Activated naive CD8-positive, alpha-beta T cell (primary cell): Measurements from ENCODE around the gene TOLLIP.

Source experiments
- H3K27ac Mint-ChIP-seq: one replicate; pipeline ENCODE4 v1.8.0; 2021; ENCODE audit warnings: mixed read lengths
- H3K27me3 Mint-ChIP-seq: one replicate; pipeline ENCODE4 v1.8.0; 2021; ENCODE audit warnings: mixed read lengths
- H3K36me3 Mint-ChIP-seq: one replicate; pipeline ENCODE4 v1.8.0; 2021; ENCODE audit warnings: mixed read lengths
- H3K4me1 Mint-ChIP-seq: one replicate; pipeline ENCODE4 v1.8.0; 2021; ENCODE audit warnings: low read depth, mixed read lengths
- H3K4me3 Mint-ChIP-seq: one replicate; pipeline ENCODE4 v1.8.0; 2021; ENCODE audit warnings: mild to moderate bottlenecking, mixed read lengths
- H3K9me3 Mint-ChIP-seq: one replicate; pipeline ENCODE4 v1.8.0; 2021; ENCODE audit warnings: low read depth, mixed read lengths

The TOLLIP gene

DNA sequence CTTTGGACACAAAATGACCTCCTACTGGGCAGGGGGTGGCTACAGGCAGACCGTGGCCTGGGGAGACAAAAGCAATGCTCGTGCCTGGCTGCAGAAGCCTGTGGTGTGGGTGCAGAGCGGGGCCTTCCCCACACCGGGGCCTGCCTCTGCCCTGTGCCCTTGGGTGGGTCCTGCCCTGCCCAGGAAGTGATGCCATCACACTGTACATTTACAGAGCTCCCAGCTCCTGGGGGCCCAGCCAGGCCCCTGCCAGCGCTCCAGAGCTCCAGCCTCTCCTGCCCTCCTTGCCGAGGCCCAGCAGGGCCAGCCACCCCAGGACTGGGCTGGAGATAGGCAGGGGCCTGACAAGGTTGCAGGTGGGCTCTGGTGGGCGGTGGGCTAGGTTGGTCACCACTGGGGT is 46.4 kb downstream of the TOLLIP start:
- Mint-ChIP-seq H3K4me1 (peaks cover 11% of the 10 kb centered on the region), H3K27me3 (no peaks in the 10 kb centered on the region), H3K4me3 (peak overlapping the region; percentile 85), H3K9me3 (peaks cover 6% of the 10 kb centered on the region), H3K27ac (peak overlapping the region; percentile 92), H3K36me3 (no peaks in the 10 kb centered on the region)

DNA sequence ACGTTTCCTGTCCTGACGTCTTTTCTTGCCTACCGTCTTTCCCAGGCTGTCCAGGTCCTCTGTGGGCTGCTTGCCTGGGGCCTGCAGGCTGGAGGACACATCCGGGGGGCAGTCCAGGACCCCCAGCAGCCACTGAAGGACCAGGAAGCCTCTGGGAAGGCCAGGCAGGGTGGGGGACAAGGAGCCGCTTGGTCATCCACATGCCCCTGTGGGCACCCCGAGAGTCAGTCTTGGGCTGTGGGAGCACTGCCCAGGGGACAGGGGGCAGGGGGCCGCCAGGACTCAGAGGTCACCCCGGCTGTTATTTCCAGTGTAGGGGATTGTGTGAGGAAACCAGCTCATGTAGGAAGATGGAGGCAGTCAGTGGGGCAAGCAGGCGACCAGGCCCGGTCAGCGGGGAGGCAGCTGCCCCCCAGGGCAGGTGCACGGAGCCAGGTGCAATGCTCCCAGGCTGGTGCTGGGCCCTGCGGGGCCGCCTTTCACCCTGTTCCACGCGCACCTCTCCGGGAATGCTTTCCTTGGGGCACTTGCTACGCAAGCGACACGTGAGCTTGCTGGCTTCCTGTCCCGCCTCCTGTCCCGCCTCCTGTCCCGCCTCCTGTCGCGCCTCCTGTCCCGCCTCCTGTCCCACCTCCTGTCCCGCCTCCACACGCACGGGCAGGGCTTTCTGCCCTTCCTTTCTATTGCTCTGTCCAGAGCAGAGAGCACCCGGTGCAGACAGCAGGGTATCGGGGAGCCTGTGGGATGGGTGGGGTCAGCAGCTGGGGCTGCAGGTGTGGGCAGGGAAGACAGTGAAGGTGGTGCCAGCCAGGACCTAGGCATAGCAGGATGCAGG is 47.0 kb downstream of the TOLLIP start:
- peak overlapping the region; percentile 92 for H3K27ac Mint-ChIP-seq
- peaks cover 11% of the 10 kb centered on the region for H3K4me1 Mint-ChIP-seq
- peaks cover 6% of the 10 kb centered on the region for H3K9me3 Mint-ChIP-seq
- H3K27me3 Mint-ChIP-seq = no peaks in the 10 kb centered on the region
- no peaks in the 10 kb centered on the region for H3K36me3 Mint-ChIP-seq
- H3K4me3 Mint-ChIP-seq = peak overlapping the region; percentile 85

DNA sequence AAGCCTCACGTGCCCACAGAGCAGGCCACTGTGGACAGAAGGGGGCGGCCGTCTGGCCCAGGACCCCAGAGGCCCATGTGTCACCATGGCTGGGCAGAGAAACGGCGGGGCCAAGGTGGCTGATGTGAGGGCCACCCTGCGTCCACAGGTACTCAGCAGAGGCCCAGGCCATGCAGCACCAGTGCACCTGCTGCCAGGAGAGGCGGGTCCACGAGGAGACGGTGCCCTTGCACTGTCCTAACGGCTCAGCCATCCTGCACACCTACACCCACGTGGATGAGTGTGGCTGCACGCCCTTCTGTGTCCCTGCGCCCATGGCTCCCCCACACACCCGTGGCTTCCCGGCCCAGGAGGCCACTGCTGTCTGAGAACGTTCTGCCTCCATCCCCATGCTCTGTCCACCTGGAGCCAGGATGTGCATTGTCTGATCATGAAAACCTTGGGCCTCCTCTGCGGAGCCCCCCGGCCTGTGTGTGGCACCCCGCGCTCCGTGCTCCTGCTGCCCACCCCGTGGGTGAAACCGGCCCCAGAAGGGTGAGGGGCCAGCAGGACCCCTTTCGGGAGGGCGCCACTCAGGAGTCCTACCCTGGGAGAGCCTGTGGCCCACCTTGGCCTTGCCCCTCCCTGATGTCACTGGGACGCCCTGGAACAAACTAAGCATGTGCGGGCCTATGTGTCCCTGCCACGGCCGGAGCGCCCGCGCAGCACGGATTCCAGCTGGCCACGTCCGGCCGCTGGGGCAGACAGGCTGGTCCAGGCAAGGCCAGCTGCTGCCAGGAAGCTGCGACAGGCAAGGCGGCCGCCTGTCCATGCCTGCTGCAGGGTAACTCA is 48.0 kb downstream of the TOLLIP start:
- Mint-ChIP-seq H3K4me3 (peak overlapping the region; percentile 85), H3K9me3 (peaks cover 6% of the 10 kb centered on the region), H3K27ac (no peak overlapping the region), H3K4me1 (peaks cover 11% of the 10 kb centered on the region), H3K27me3 (no peaks in the 10 kb centered on the region), H3K36me3 (no peaks in the 10 kb centered on the region)

DNA sequence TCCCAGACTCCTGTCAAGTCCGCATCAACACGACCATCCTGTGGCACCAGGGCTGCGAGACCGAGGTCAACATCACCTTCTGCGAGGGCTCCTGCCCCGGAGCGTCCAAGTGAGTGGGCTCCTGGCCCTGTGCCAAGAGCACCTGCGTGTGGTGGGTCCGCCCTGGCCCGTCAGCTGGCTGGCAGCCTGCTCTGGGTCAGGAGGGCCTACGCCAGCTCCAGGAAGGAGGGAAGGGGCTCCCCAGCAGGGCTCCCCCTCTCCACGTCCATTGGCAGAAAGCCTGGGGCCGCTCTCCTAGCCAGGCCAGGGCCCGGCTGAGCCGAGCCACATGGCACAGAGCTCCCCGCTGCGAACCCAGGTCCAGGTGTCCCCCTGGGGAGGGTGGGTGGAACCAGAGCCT is 48.8 kb downstream of the TOLLIP start:
- H3K27me3 Mint-ChIP-seq = no peaks in the 10 kb centered on the region
- H3K36me3 Mint-ChIP-seq = no peaks in the 10 kb centered on the region
- H3K4me1 Mint-ChIP-seq = peaks cover 11% of the 10 kb centered on the region
- peaks cover 6% of the 10 kb centered on the region for H3K9me3 Mint-ChIP-seq
- H3K27ac Mint-ChIP-seq = no peak overlapping the region
- no peak overlapping the region for H3K4me3 Mint-ChIP-seq

DNA sequence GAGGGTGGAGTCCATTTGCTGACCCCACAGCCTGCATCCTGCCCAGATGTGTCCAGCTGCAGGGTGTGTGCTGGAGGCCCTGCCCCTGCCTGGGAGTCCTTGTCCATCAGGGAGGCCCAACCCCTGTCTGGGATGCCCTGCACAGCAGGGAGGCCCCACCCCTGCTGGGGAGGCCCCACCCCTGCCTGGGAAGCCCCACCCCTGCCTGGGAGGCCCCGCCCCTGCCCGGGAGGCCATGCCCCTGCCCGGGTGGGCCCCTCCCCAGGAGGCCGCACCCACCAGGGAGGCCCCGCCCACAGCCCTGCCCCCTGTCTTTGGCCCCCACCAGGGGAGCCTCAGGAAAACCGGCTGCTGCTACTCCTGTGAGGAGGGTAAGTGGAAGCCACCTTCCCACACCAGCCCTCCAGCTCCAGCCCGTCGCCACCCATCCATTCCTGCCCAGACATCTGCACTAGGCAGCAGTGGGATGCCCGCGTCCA is 49.4 kb downstream of the TOLLIP start:
- Mint-ChIP-seq H3K36me3 (no peaks in the 10 kb centered on the region), H3K27ac (no peak overlapping the region), H3K27me3 (no peaks in the 10 kb centered on the region), H3K9me3 (peaks cover 2% of the 10 kb centered on the region), H3K4me1 (peaks cover 11% of the 10 kb centered on the region), H3K4me3 (no peak overlapping the region)

DNA sequence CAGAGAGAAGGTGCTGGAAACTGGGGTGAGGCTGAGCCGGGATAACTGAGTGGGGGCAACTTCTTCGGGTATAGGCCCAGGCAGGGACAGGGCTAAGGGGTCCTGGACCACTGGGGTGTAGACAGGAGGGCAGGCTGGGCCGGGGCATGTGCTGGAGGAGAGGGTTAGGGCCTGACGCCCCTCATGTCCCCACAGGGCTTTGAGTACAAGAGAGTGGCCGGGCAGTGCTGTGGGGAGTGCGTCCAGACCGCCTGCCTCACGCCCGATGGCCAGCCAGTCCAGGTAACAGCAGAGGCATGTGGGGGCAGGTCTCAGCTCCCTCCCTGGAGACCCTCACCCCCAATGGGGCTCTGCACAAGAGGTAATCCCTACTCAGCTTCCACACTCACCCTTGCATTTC is 49.9 kb downstream of the TOLLIP start:
- Mint-ChIP-seq H3K27me3 (no peaks in the 10 kb centered on the region), H3K27ac (no peak overlapping the region), H3K9me3 (no peaks in the 10 kb centered on the region), H3K4me3 (no peak overlapping the region), H3K4me1 (peaks cover 10% of the 10 kb centered on the region), H3K36me3 (no peaks in the 10 kb centered on the region)

DNA sequence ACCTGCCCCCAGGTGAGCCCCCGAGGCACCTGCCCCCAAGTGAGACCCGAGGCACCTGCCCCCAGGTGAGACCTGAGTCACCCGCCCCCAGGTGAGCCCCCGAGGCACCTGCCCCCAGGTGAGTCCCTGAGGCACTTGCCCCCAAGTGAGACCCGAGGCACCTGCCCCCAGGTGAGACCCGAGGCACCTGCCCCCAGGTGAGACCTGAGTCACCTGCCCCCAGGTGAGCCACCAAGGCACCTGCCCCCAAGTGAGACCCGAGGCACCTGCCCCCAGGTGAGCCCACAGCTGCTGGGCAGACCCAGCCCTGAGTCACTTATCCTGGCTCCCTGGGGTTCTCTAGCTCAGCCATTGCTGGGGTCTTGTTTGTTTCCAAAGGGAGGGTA is 50.4 kb downstream of the TOLLIP start:
- H3K4me1 Mint-ChIP-seq = peaks cover 5% of the 10 kb centered on the region
- no peaks in the 10 kb centered on the region for H3K9me3 Mint-ChIP-seq
- no peak overlapping the region for H3K27ac Mint-ChIP-seq
- H3K4me3 Mint-ChIP-seq = no peak overlapping the region
- no peaks in the 10 kb centered on the region for H3K27me3 Mint-ChIP-seq
- H3K36me3 Mint-ChIP-seq = no peaks in the 10 kb centered on the region

DNA sequence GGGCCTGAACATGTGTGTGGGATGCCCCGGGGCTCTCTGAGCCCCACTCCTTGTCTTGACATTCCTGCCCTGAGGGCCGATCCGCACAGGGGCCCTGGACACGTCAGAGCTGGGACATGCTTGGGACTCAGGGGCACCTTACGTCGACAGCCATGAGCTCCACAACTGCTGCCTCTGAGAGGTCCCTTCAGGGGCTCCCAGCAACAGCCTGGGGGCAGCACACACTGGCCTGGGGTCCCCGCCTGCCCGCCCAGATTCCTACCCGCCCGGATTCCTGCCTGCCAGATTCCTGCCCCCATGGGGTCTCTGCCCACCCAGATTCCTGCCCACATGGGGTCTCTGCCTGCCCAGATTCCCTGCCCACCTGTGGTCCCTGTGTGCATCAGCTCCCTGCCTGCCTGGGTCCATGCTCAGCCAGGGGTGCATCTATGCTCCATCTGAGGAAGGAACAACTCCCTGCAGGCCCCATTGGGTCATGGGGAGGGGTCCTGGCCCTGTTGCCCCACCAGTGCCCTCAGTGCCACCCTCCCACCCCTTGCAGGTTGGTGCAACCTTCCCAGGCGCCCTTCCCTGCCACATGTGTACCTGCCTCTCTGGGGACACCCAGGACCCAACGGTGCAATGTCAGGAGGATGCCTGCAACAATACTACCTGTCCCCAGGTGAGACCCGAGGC is 50.9 kb downstream of the TOLLIP start:
- Mint-ChIP-seq H3K27ac (no peak overlapping the region), H3K36me3 (no peaks in the 10 kb centered on the region), H3K4me1 (peaks cover 5% of the 10 kb centered on the region), H3K9me3 (no peaks in the 10 kb centered on the region), H3K27me3 (no peaks in the 10 kb centered on the region), H3K4me3 (no peak overlapping the region)

DNA sequence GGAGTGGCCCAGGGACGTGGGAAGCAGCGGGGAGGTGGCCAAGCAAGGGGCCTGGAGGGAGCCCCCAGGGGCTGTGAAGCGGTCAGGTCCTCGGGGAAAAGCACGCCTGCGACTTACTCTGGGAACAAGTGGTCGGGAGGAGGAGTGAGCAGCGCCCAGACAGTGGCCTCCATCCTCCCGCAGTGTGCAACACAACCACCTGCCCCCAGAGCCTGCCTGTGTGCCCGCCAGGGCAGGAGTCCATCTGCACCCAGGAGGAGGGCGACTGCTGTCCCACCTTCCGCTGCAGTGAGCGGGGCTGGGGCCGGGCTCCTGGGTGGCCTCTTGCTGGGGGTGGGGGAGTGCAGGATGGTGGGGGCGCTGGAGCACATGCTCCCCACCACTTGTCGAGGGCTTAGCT is 51.5 kb downstream of the TOLLIP start:
- Mint-ChIP-seq H3K4me3 (no peak overlapping the region), H3K36me3 (no peaks in the 10 kb centered on the region), H3K27ac (no peak overlapping the region), H3K4me1 (peaks cover 2% of the 10 kb centered on the region), H3K9me3 (no peaks in the 10 kb centered on the region), H3K27me3 (no peaks in the 10 kb centered on the region)

DNA sequence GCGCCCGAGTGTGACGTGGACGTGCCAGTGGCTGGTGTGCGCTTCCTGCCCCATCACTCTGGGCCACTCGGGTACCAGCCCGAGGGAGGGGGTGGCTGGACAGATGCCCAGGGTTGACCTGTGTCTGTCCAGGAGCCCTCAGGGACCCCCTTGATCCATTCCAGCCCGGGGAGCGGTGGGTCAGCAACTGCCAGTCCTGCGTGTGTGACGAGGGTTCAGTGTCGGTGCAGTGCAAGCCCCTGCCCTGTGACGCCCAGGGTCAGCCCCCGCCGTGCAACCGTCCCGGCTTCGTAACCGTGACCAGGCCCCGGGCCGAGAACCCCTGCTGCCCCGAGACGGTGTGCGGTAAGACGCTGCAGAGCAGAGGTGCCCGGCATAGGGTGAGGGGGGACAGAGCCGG is 52.1 kb downstream of the TOLLIP start:
- Mint-ChIP-seq H3K4me1 (no peaks in the 10 kb centered on the region), H3K27me3 (no peaks in the 10 kb centered on the region), H3K9me3 (no peaks in the 10 kb centered on the region), H3K4me3 (no peak overlapping the region), H3K27ac (no peak overlapping the region), H3K36me3 (no peaks in the 10 kb centered on the region)

DNA sequence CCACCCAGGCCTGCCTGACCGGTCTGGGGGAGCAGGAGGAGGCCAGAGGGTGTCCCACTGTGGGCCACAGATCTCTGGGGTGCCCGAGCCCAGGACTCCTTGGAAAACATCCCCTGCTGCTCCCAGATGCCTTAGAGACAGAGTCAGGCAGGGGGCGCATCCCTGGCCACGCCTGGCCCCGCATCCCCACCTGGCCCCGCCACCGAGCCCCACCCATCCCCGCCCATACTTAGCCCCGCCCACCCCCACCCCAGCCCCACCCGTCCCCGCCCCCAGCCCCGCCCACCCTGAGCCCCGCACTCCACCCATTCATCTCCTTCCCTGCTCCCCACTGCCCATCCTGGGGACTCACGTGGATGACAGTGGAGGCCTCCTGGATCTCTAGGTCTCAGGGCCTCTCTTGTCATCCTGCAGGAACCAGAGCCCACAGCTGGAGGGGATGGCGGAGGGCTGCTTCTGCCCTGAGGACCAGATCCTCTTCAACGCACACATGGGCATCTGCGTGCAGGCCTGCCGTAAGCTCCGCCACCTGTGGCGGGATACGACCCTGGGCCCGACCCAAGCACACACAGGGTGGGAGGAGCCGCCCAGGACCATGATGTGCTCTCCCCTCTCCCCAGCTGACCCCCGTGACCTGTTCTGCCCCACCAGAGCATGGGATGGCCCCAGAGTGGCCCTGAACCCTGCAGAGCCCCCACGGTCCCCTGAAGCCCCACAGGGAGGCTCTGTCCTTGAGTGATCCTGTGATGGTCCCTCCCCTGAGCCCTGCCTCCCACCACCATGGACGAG is 53.0 kb downstream of the TOLLIP start:
- Mint-ChIP-seq H3K27me3 (no peaks in the 10 kb centered on the region), H3K4me3 (no peak overlapping the region), H3K27ac (no peak overlapping the region), H3K4me1 (no peaks in the 10 kb centered on the region), H3K36me3 (no peaks in the 10 kb centered on the region), H3K9me3 (no peaks in the 10 kb centered on the region)

DNA sequence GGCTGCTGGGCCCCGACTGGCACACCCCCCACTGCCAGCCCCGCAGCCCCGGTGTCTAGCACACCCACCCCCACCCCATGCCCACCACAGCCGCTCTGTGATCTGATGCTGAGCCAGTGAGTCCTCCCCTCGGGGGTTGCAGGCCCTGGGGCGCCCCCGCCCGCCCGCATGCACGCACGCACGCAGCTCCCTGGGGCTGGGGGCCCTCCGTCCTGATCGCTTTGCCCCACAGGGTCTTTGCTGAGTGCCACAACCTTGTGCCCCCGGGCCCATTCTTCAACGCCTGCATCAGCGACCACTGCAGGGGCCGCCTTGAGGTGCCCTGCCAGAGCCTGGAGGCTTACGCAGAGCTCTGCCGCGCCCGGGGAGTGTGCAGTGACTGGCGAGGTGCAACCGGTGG is 54.3 kb downstream of the TOLLIP start:
- Mint-ChIP-seq H3K27me3 (no peaks in the 10 kb centered on the region), H3K36me3 (no peaks in the 10 kb centered on the region), H3K4me1 (no peaks in the 10 kb centered on the region), H3K27ac (no peak overlapping the region), H3K4me3 (no peak overlapping the region), H3K9me3 (no peaks in the 10 kb centered on the region)

DNA sequence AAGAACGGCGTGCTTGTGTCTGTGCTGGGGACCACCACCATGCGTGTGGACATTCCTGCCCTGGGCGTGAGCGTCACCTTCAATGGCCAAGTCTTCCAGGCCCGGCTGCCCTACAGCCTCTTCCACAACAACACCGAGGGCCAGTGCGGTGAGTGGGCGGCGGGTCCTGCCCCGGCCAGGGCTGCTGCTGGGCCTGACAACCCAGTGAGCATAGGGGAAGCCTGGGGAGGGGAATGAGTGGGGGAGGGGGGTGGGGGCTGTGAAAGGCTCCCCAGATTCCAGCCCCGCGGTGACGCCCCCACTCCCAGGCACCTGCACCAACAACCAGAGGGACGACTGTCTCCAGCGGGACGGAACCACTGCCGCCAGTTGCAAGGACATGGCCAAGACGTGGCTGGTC is 54.7 kb downstream of the TOLLIP start:
- H3K27ac Mint-ChIP-seq = no peak overlapping the region
- H3K27me3 Mint-ChIP-seq = no peaks in the 10 kb centered on the region
- H3K4me1 Mint-ChIP-seq = no peaks in the 10 kb centered on the region
- H3K36me3 Mint-ChIP-seq = no peaks in the 10 kb centered on the region
- no peaks in the 10 kb centered on the region for H3K9me3 Mint-ChIP-seq
- H3K4me3 Mint-ChIP-seq = no peak overlapping the region

DNA sequence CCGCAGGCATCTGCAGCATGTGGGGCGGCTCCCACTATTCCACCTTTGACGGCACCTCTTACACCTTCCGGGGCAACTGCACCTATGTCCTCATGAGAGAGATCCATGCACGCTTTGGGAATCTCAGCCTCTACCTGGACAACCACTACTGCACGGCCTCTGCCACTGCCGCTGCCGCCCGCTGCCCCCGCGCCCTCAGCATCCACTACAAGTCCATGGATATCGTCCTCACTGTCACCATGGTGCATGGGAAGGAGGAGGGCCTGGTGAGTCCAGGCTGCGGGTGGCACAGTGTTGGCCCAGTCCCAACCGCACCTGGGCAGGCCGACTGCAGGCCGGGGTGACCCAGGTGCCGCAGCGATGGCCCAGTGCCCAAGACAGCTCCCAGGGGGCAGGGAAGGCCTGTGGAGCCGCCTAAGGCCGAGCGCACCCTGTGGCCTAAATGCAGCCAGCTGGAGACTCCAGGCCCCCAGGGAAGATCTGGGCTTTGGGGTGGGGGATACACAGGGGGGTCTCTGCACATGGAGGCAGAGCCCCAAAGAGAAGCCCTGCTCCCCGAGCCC is 55.3 kb downstream of the TOLLIP start:
- no peak overlapping the region for H3K27ac Mint-ChIP-seq
- no peaks in the 10 kb centered on the region for H3K9me3 Mint-ChIP-seq
- H3K36me3 Mint-ChIP-seq = no peaks in the 10 kb centered on the region
- H3K27me3 Mint-ChIP-seq = no peaks in the 10 kb centered on the region
- no peak overlapping the region for H3K4me3 Mint-ChIP-seq
- H3K4me1 Mint-ChIP-seq = no peaks in the 10 kb centered on the region
